Cortex of kidney (tissue), 1 donor: ENCODE data around the gene ADCY7.

Experiments used
- DNase-seq: peaks from one replicate; lab custom pipeline; 2025; lab: John Stamatoyannopoulos, UW

The ADCY7 gene

DNA sequence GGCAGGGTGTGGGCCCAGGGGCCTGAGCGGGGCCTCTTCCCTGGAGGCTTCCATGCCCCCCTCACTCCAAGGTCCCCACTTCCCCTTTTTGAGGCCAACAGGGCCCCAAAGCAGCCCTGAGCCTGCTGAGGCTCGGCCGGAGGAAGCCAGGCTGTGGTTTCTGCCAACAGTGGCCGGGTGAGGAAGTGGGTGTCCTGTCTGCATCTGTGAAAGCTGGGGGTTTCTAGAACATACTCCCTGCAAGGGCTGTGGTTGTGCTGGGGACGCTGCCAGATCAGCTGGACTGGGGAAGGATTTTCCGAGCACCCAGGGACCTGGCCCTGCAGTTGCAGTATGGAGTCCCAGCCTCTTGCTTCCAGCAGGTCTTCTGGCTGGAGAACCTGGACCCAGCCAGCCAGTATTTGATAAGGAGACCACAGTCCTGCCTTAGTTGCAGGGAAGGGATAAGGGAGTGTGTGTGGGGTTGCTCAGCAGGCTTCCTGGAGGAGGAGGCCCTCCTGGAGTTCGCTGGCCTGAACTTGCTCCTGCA, 15.7 kb downstream of the ADCY7 start:
- DNase-seq: no peak

GRCh38 chr16:50282955-50283631, 16.7 kb downstream of the ADCY7 start:
- DNase-seq: no peak

DNA sequence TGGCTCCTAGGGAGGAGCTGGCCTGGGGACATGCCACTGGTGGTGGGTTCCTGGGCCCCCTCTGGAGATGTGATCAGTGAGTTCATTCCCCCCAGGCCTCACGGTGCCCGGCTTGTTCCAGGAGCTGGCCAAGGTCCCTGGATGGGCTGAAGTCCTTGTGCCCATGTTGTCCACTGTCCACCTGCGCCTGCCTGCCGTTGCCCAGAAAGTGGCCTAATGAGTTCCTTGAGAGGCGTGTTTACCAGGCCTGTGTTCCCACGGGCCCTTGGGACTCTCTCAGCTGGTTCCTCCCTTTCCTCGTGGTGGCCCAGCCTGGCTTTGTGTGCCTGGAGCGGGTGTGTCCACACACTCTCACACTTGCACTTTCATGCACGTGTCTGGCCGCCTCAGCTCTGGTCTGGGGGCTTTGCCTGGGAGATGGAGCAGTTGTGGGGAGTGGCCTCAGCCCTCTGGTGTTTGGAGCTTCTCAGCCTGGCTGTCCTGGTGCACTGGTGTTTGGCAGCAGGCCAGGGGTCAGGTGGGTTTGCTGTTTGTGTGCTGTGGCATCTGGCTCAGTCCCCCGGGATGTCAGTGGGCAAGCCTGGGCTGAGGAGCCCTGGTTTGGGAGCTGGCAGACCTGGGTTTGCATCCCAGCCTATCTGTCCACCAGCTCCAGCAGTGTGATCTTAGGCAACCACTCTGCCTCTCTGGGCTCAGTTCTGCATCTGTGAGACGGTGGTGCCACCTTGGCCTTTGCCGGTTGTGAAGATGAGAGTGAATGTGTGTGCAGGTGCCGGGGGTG, 18.0 kb downstream of the ADCY7 start:
- no peak for DNase-seq

GRCh38 chr16:50285406-50286003, 19.2 kb downstream of the ADCY7 start:
- DNase-seq: no peak

- DNase-seq: no peak
Measured at GRCh38 chr16:50286681-50287080, 20.3 kb downstream of the ADCY7 start.

DNA sequence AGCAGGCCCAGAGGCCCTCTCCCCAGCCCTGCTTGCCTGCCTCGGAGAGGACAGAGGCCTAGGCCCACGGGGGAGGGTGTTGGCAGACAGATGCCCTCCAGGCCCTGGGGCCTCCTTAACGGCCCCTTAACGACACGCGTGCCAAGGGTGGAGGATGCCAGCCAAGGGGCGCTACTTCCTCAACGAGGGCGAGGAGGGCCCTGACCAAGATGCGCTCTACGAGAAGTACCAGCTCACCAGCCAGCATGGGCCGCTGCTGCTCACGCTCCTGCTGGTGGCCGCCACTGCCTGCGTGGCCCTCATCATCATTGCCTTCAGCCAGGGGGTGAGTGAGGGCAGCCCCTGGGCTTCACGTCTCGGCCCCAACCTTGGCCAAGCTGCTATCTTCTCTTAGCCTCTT, 21.7 kb downstream of the ADCY7 start:
- DNase-seq: no peak

- DNase-seq: no peak
Measured at GRCh38 chr16:50288920-50289319, 22.6 kb downstream of the ADCY7 start.

- DNase-seq: no peak
Measured at GRCh38 chr16:50289950-50290764, 23.8 kb downstream of the ADCY7 start.

DNA sequence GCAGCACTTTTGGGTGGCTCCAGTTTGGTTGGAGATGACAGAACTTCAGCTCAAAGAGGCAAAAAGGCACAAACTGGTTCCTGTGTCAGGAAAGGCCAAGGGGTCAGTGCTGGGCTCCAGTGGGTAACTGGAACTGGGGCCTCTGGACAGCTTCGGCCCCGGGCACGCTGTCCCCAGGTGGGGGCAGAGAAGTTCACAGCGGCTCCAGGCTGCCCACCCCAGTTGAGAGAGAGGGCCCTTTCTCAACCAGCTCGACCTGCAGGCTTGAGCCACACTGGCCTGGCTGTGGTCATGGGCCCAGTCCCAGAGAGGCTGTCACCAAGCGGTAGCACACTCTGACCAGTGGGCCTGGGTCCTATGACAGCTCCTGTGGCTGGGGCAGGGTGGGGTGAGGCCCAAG, 24.5 kb downstream of the ADCY7 start:
- DNase-seq: no peak

- no peak for DNase-seq
Measured at GRCh38 chr16:50291719-50292565, 25.6 kb downstream of the ADCY7 start.

DNA sequence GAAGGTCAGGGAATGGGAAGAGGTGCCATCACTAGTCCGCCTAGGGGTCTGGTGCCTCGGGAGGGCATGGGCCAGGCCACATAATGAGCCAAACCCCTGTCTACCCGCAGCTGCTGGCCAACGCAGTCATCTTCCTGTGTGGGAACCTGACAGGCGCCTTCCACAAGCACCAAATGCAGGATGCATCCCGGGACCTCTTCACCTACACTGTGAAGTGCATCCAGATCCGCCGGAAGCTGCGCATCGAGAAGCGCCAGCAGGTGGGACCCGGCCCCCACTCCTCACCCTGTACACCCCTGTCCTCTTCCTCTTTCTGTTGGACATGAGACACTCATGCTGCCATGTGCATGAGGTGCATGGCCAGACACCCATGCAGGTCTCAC, 26.2 kb downstream of the ADCY7 start:
- DNase-seq: no peak

DNA sequence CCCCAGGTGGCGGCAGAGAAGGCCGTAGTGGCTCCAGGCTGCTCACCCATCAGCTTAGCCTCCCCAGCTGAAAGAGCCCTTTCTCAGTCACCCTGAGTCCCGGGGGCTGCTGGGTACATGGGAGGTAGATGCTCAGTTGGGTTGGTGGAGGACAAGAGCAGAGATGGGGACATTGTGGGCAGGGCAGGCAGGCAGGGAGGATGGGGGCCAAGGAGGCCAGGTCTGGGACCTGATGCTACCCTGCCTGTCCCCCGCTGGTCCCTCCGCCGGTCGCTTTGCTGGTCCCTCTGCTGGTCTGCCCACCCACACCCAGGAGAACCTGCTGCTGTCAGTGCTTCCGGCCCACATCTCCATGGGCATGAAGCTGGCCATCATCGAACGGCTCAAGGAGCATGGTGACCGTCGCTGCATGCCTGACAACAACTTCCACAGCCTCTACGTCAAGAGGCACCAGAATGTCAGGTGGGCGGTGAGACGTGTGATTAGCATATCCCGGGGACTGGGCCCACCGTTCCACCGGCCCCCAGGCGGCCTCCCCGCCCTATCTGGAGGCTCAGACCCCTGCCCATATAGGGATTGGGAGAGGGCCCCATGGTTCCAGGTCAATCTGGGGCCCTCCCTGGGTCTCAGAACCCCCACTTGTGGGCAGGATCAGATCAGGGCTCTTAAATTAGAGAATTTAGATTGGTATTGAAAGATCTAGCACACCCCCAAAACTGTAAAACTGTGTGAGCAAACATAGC, 26.9 kb downstream of the ADCY7 start:
- no peak for DNase-seq

DNA sequence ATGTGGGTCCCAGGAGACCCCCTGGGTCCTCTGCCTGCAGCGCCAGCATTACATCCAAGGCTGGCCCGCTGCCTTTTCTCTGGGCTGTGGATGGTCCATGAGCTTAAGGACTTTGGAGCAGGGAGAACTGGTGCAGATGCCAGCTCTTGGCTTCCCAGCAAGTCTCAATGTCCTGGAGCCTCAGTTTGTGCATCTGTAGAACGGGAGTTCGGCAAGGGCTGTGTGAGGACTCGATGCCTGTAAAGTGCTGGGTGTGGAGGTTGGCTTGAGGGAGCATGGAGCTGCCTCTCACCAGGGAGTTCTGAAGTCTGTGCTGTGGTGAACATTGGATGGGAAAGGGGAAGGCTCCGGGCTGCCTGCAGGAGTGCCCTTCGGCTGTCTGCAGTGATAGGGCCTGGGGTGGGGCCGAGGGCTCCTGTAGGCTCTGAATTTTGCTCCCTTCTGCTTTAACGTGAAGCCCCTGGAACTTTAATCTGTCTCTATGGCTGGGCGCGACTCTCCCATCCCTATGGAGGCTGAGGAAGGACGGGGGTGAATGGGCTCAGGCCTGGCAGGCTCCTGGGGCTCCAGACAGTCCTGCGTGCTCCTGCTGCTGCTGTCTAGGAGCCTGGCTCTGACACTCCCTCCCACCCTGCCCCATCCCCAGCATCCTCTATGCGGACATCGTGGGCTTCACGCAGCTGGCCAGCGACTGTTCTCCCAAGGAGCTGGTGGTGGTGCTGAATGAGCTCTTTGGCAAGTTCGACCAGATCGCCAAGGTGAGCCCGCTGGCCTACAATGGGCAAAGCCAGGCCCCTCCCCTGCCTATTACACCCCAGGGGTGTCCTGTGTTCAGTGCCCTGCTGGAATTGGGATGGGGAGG, 27.9 kb downstream of the ADCY7 start:
- no peak for DNase-seq

DNA sequence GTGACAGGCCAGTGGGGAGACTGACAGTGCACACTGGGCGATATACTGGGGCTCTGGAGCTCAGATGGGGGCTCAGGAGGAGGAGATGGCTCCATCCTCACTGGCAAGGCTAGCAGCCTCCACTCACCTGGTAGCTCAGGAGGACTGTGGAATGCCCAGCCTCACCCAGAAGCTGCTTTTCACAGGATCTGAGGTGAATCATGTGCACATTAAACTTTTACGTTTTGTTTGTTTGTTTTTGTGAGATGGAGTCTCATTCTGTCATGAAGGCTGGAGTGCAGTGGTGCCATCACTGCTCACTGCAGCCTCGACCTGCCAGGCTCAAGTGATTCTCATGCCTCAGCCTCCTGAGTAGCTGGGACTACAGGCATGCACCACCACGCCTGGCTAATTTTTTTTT, 28.6 kb downstream of the ADCY7 start:
- no peak for DNase-seq

GRCh38 chr16:50295541-50296132, 29.3 kb downstream of the ADCY7 start:
- DNase-seq: no peak

DNA sequence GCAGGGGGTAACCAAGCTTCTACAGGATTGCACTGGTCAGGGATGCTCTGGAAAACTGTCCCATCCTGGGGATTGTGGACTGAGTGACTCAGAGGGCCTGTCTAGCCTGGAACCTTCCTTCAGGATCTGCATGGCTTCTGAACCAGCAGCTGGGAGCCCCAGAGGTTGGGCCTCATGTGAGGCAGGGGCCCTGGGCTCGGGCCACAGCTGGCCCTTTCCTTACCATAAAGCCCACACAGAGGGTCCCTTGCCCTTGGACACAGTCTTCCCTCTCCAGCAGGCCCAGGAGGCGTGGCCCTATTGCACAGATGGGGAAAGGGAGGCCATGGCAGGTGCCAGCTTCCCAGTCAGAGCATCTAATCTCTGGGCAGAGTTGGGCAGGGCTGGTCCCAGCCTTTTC, 30.5 kb downstream of the ADCY7 start:
- DNase-seq: no peak

- no peak for DNase-seq
Measured at GRCh38 chr16:50297301-50298074, 31.1 kb downstream of the ADCY7 start.

GRCh38 chr16:50298075-50298460, 31.7 kb downstream of the ADCY7 start:
- DNase-seq: no peak
